NCI-H2107 treated with DMSO at 0.1 percent for 48 hours (cell line): ENCODE measurements around the gene ESX1.
"Not testable (repeated sequence)": the region's sequence is repeated elsewhere in the genome, so short reads cannot be mapped to it uniquely, and the experiment has no call there.

Experiments used
- DNase-seq: peaks from one replicate; lab custom pipeline; 2025; ENCODE audit not compliant: unreplicated experiment; lab: John Stamatoyannopoulos, UW

The ESX1 gene

GRCh38 chrX:104254442-104255115, at the start of gene ESX1:
ESX1 (minus strand) TSS chrX:104254933; CDS start chrX:104254849, 84 bp downstream.
- DNase-seq = no peak

- no peak for DNase-seq
These were observed 40.9 kb upstream of the ESX1 start for GRCh38 chrX:104295636-104296035.

GRCh38 chrX:104288961-104289360, 34.2 kb upstream of the ESX1 start:
- DNase-seq = no peak

GRCh38 chrX:104288269-104288668, 33.5 kb upstream of the ESX1 start:
- DNase-seq = no peak

- DNase-seq = no peak
These were observed 30.5 kb upstream of the ESX1 start for GRCh38 chrX:104285201-104285600.

- no peak for DNase-seq
These were observed 29.8 kb upstream of the ESX1 start for GRCh38 chrX:104284507-104284906.

- no peak for DNase-seq
These were observed 27.5 kb upstream of the ESX1 start for GRCh38 chrX:104282166-104282725.

- DNase-seq = no peak
These were observed 26.8 kb upstream of the ESX1 start for GRCh38 chrX:104281564-104281963.

- no peak for DNase-seq
These were observed 25.9 kb upstream of the ESX1 start for GRCh38 chrX:104280609-104281008.

GRCh38 chrX:104270916-104271512, 16.3 kb upstream of the ESX1 start:
- DNase-seq = peak; percentile 67

- no peak for DNase-seq
These were observed 15.5 kb upstream of the ESX1 start for GRCh38 chrX:104270212-104270611.

GRCh38 chrX:104255465-104255864, 732 bp upstream of the ESX1 start:
- no peak for DNase-seq

GRCh38 chrX:104253567-104254441, 929 bp downstream of the ESX1 start:
- no peak for DNase-seq

- no peak for DNase-seq
These were observed 4.3 kb downstream of the ESX1 start for GRCh38 chrX:104250470-104250869.

GRCh38 chrX:104230060-104230459, 24.7 kb downstream of the ESX1 start:
- DNase-seq = not testable (repeated sequence)

- no peak for DNase-seq
These were observed 43.5 kb downstream of the ESX1 start for GRCh38 chrX:104211187-104211586.

- DNase-seq = no peak
These were observed 49.2 kb downstream of the ESX1 start for GRCh38 chrX:104205548-104205947.
